Upper lobe of right lung (tissue), 1 donor: Measurements from ENCODE around the gene ZNF302. TPM values are rescaled to one million over a fixed set of nuclear protein-coding genes. Genes with fewer than 3 reads are reported as not detected.
A peak's percentile ranks its signal among the peaks of the same experiment; 100 is the strongest.

Experiments used
- ATAC-seq: fragments of 200-7000 bp; cut with Tn5 transposase; one replicate; pipeline ENCODE4 v1.9.1; 2020; ENCODE audit warnings: mild to moderate bottlenecking, moderate library complexity
- DNase-seq: peaks from one replicate; pipeline ENCODE4 v3.0.0-alpha.2; 2020
- H3K27ac ChIP-seq: fragments of 200-600 bp; one replicate; pipeline ENCODE4 v1.8.0; 2022
- H3K27me3 ChIP-seq: fragments of 200-600 bp; one replicate; pipeline ENCODE4 v1.8.0; 2022; ENCODE audit warnings: mild to moderate bottlenecking
- H3K36me3 ChIP-seq: fragments of 200-600 bp; one replicate; pipeline ENCODE4 v1.8.0; 2022
- H3K4me1 ChIP-seq: fragments of 200-600 bp; one replicate; pipeline ENCODE4 v1.8.0; 2022
- H3K4me3 ChIP-seq: fragments of 200-600 bp; one replicate; pipeline ENCODE4 v1.8.0; 2022; ENCODE audit warnings: mild to moderate bottlenecking
- H3K9me3 ChIP-seq: fragments of 200-600 bp; one replicate; pipeline ENCODE4 v1.8.0; 2022
- intact Hi-C: fragments of 100-400 bp; cut with DNase I; formaldehyde crosslinking; loops from one replicate; pipeline ENCODE4 v1.11.0; 2022
- total RNA-seq: library from RNA; stranded (reverse); fragmentation: NEBNext Ultra II Directional; extraction: Animal tissue kit (Norgen Biotek cat#: 25700); gene quantifications from one replicate; pipeline ENCODE4 v1.2.1, GENCODE V29; 2021
- TF ChIP-seq, protein P1 (sequence below): fragments of 200-600 bp; IDR thresholded peaks from one replicate; pipeline ENCODE4 v1.8.0; 2022; ENCODE audit warnings: antibody characterized with exemption
- donor health status: DM: no; HTN: yes; CAD: no; lungs with severe emphysema.

Gene ZNF302
- total RNA-seq, 1 donor from 2014 or later, result 28.2 TPM

DNA sequence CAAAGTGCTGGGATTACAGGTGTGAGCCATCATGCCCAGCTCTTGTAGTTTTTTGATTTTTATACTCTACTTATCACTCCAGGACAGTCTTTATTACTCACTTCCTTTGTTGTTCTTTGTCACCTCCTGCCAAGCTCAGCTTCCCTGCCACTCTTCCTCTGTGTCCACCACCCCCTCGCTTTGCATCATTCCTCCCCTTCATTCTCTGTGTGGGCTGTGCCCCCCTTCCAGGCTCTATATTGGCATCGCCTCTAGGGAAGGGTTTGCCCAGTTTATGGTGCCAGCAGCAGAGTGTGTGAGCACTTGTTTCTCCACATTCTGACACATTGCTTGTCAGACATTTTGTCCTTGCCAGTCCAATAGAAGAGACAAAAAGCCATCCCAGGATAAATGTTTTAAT is 15.1 kb downstream of the ZNF302 start:
- Histone ChIP-seq H3K27me3 (no peaks in the 10 kb centered on the region), H3K36me3 (no peaks in the 10 kb centered on the region), H3K27ac (no peak overlapping the region), H3K9me3 (no peaks in the 10 kb centered on the region), H3K4me1 (no peaks in the 10 kb centered on the region), H3K4me3 (no peak overlapping the region)
- intact Hi-C loops, result no loop called here
- TF ChIP-seq, protein P1, sequence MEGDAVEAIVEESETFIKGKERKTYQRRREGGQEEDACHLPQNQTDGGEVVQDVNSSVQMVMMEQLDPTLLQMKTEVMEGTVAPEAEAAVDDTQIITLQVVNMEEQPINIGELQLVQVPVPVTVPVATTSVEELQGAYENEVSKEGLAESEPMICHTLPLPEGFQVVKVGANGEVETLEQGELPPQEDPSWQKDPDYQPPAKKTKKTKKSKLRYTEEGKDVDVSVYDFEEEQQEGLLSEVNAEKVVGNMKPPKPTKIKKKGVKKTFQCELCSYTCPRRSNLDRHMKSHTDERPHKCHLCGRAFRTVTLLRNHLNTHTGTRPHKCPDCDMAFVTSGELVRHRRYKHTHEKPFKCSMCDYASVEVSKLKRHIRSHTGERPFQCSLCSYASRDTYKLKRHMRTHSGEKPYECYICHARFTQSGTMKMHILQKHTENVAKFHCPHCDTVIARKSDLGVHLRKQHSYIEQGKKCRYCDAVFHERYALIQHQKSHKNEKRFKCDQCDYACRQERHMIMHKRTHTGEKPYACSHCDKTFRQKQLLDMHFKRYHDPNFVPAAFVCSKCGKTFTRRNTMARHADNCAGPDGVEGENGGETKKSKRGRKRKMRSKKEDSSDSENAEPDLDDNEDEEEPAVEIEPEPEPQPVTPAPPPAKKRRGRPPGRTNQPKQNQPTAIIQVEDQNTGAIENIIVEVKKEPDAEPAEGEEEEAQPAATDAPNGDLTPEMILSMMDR, result no peak
- no peak for DNase-seq
- no peak for ATAC-seq

DNA sequence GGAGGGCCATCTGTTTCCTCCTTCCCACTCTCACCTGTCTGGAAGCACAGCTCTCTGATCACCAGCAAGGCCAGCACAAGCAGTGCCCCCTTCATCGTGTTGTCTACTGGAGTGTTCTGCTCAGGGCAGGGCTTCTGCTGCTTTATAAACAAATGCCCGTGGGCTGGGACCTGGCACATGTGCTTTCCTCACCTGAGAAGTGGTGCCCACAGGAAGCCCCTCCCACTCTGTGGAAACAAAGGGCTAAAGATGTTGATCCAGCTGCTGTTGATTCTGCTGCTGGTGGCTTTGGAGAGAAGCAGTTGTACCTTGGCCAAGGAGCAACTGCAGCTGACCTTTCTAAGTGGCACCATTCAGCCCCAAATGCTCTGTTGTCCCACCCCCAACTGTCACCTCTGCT is 30.2 kb downstream of the ZNF302 start:
- H3K4me1 ChIP-seq, result no peaks in the 10 kb centered on the region
- no peak overlapping the region for H3K27ac ChIP-seq

DNA sequence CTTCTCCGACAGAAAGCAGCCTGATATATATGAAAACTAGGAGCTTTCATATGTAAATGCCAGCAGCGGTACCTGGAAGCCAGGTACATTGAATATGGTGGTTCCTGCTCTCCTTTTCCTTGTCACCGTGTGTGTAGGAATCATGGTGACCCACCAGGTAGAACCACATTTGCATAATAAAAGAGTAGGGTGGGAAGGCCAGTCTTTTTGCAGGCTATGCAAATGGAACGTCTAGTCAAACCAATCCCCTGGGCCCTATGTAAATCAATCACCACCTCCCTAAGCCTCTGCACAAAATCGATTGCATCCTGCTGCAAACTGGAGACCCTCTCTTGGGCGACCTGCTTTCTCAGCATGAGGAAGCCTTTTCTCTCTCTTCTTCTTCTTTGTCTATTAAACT is 34.4 kb downstream of the ZNF302 start:
- TF ChIP-seq, protein P1, result no peak
- Histone ChIP-seq H3K27ac (no peak overlapping the region), H3K27me3 (no peaks in the 10 kb centered on the region), H3K4me3 (no peak overlapping the region), H3K9me3 (no peaks in the 10 kb centered on the region), H3K4me1 (no peaks in the 10 kb centered on the region), H3K36me3 (no peaks in the 10 kb centered on the region)
- DNase-seq (no peak), ATAC-seq (no peak)
- intact Hi-C loops, result loop anchor here (5.0 kb wide), 1 partner anchor 75 kb away; no protein-coding TSS in a partner anchor

More for the DNA sequence above, 30.2 kb downstream of the ZNF302 start:
- TF ChIP-seq, protein P1, result no peak
- no peak overlapping the region for H3K4me3 ChIP-seq
- DNase-seq, result no peak
- no peaks in the 10 kb centered on the region for H3K27me3 ChIP-seq
- ATAC-seq, result no peak
- intact Hi-C loops, result no loop called here
- H3K36me3 ChIP-seq, result no peaks in the 10 kb centered on the region
- no peaks in the 10 kb centered on the region for H3K9me3 ChIP-seq

DNA sequence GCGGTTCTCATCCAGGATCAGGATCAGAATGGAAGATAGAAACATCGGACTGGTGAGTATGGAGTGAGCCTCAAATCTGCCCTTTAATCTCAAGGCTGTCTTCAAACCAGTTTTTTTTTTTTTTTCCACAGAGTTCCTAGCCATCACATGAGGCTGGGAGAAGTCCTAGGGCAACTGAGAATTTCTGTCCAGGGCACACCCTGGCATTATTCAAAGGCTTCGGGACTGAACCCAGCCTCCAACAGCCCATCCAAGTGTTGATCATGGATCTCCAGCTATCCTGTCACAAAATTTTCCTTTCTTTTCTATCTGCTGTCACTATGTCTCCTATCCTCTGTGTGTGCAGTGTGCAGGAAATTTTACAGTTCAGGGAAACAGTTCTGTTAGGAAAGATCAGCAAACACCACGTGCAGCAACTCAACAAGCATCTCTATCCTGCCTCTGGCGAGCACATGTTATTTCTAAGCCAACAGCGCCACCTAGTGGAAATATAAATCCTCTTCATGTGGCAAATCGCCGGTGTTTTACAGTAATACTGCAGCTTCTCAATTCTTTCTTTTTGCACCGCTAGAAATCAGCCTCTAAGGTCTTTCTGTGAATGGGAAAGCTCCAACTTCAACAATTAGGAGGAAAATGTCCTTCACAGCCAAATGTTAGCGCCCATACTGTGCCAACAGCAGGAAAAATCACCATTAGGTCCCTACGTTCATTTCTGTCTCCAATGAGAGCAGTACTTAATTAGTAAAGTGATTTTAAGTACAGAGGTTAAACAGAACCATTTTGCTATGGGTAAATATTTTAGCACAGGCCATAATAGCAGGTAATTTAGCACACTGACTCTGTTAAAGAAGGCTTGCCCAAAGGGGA is 35.1 kb downstream of the ZNF302 start:
- Histone ChIP-seq H3K27ac (no peak overlapping the region), H3K4me1 (no peaks in the 10 kb centered on the region), H3K4me3 (no peak overlapping the region), H3K36me3 (no peaks in the 10 kb centered on the region), H3K27me3 (no peaks in the 10 kb centered on the region), H3K9me3 (no peaks in the 10 kb centered on the region)
- ATAC-seq, result peak; percentile 91
- TF ChIP-seq, protein P1, result peak; percentile 75
- DNase-seq, result no peak
- intact Hi-C loops, result loop anchor here (5.0 kb wide), 1 partner anchor 75 kb away; no protein-coding TSS in a partner anchor

DNA sequence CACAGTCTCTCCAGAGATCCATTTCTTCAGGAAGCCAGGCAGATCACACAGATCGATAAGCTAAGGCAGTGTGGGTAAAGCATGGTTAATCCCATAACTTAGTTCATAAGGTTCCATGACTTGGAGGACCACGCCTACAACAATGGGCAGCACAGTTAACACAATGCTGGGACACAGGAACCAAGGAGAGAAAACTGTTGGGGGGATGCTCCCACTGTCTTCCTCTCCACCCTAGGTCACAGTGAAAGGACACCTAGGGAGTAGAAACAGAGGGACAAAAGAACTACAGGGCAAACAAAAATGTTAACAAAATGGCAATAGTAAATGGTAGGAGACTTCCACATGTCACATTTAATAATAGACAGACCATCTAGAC is 35.8 kb downstream of the ZNF302 start:
- no peaks in the 10 kb centered on the region for H3K27me3 ChIP-seq
- H3K27ac ChIP-seq, result no peak overlapping the region
- H3K4me3 ChIP-seq, result no peak overlapping the region
- H3K9me3 ChIP-seq, result no peaks in the 10 kb centered on the region
- no peak for DNase-seq
- intact Hi-C loops, result loop anchor here (5.0 kb wide), 1 partner anchor 76 kb away; no protein-coding TSS in a partner anchor
- no peak for ATAC-seq
- no peaks in the 10 kb centered on the region for H3K36me3 ChIP-seq
- TF ChIP-seq, protein P1, result no peak
- H3K4me1 ChIP-seq, result no peaks in the 10 kb centered on the region
